ENCODE data around the gene RNASEH2B. TPM values are rescaled to one million over a fixed set of nuclear protein-coding genes. Genes with fewer than 3 reads are reported as not detected.

The RNASEH2B gene
- total RNA-seq, 4 donors from 2014 or later = 13.8 to 37.5 (median 19.0) TPM

DNA sequence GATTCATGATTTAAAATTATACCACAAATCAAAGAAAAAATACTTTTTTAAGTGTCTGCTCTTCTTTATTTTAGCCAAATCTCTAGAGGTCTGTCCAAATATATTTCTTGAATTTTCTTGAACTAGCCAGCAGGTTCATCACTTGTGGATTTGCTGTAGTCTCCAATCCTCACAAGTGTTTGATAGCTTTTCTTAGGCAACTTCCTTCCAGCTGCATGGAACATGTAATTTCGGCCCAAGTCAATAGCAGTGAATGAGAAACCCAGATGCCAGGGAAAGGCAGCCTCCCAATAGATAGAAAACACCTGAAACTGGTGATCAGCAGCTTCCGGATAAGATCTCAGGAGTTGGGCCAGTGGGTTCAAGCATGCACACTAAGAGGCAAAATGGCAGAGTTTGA lies 15.6 kb upstream of the RNASEH2B start:
- H3K4me3 ChIP-seq = no peak overlapping the region
- H3K9me3 ChIP-seq = no peaks in the 10 kb centered on the region
- H3K36me3 ChIP-seq = no peaks in the 10 kb centered on the region
- peak overlapping the region; percentile 31 to 59 (median 45) for H3K27ac ChIP-seq
- no peaks in the 10 kb centered on the region for H3K27me3 ChIP-seq
- no peak for TF ChIP-seq POLR2A (IDR thresholded peaks at IDR 0.05)
- TF ChIP-seq, protein P1, sequence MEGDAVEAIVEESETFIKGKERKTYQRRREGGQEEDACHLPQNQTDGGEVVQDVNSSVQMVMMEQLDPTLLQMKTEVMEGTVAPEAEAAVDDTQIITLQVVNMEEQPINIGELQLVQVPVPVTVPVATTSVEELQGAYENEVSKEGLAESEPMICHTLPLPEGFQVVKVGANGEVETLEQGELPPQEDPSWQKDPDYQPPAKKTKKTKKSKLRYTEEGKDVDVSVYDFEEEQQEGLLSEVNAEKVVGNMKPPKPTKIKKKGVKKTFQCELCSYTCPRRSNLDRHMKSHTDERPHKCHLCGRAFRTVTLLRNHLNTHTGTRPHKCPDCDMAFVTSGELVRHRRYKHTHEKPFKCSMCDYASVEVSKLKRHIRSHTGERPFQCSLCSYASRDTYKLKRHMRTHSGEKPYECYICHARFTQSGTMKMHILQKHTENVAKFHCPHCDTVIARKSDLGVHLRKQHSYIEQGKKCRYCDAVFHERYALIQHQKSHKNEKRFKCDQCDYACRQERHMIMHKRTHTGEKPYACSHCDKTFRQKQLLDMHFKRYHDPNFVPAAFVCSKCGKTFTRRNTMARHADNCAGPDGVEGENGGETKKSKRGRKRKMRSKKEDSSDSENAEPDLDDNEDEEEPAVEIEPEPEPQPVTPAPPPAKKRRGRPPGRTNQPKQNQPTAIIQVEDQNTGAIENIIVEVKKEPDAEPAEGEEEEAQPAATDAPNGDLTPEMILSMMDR (IDR thresholded peaks at IDR 0.05) = no peak
- no peak for TF ChIP-seq POLR2AphosphoS5 (IDR thresholded peaks at IDR 0.05)
- no peak for TF ChIP-seq EP300 (IDR thresholded peaks at IDR 0.05; ENCODE audit: low read depth)
- H3K4me1 ChIP-seq = peaks cover 0 to 3% (median 0%) of the 10 kb centered on the region in 4 donors
- in situ Hi-C loops (cut with MboI; ENCODE audit: low pct_ligation_motif_present in 1 of 4, low pct_unique_long_range_greater_than_20kb in 1 of 4, low sequenced_read_pairs in 3 of 4) = no loop called here
- DNase-seq = no peak
- WGBS, 2 donors (ENCODE audit: low coverage in 1 of 2) = 20 to 92% methylated on average over 1 to 2 of the region's 2 CpGs
- intact Hi-C loops (cut with DNase I; ENCODE audit: low total_unique reads) = no loop called here

DNA sequence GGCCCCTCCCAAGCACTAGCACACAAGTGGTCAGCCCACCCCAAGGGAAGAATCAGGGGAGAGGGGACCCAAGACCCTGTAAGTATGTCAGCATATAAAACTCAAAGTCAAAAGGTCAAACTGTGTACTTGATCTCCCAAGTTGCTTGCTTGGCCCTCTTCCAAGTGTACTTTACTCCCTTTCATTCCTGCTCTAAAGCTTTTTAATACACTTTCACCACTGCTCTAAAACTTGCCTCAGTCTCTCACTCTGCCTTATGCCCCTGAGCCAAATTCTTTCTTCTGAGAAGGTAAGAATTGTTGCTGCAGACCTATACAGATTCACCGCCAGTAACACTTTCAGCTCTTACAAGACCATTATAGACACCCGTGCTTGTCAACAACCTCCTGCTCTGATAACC lies 15.1 kb upstream of the RNASEH2B start:
- no peaks in the 10 kb centered on the region for H3K9me3 ChIP-seq
- in situ Hi-C loops (cut with MboI; ENCODE audit: low pct_ligation_motif_present in 1 of 4, low pct_unique_long_range_greater_than_20kb in 1 of 4, low sequenced_read_pairs in 3 of 4) = no loop called here
- peaks cover 0 to 3% (median 0%) of the 10 kb centered on the region in 4 donors for H3K4me1 ChIP-seq
- no peaks in the 10 kb centered on the region for H3K27me3 ChIP-seq
- no peak overlapping the region for H3K27ac ChIP-seq
- H3K4me3 ChIP-seq = no peak overlapping the region
- H3K36me3 ChIP-seq = no peaks in the 10 kb centered on the region
- intact Hi-C loops (cut with DNase I; ENCODE audit: low total_unique reads) = no loop called here
- DNase-seq = no peak
- TF ChIP-seq POLR2A (IDR thresholded peaks at IDR 0.05) (no peak), EP300 (IDR thresholded peaks at IDR 0.05; ENCODE audit: low read depth) (no peak), POLR2AphosphoS5 (IDR thresholded peaks at IDR 0.05) (no peak)
- TF ChIP-seq, protein P1 (IDR thresholded peaks at IDR 0.05) = no peak
- WGBS, 2 donors (ENCODE audit: low coverage in 1 of 2) = 95 to 98% methylated on average over 2 of the region's 2 CpGs

DNA sequence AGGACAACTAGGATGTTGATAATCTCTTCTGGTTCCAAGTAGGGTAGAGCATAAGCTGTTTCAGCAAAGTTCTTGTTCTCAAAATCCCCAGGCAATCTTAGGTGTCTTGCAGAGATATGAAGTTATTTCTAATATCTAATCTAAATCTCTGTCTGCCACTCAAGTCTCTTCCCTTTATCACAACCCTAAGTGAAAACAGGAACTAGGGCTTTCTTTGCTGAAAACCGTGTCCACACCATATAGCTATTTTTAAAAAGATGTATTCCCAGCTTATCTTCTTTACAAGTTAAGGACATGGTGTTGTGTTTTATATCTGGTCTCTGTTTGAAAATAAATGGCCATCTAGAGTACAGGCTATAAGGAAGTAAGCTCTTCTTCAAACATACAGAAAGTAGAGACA lies 11.3 kb upstream of the RNASEH2B start:
- DNase-seq = no peak
- TF ChIP-seq, protein P1 (IDR thresholded peaks at IDR 0.05) = no peak
- no peak for TF ChIP-seq EP300 (IDR thresholded peaks at IDR 0.05; ENCODE audit: low read depth)
- in situ Hi-C loops (cut with MboI; ENCODE audit: low pct_ligation_motif_present in 1 of 4, low pct_unique_long_range_greater_than_20kb in 1 of 4, low sequenced_read_pairs in 3 of 4) = no loop called here
- Histone ChIP-seq H3K4me3 (no peak overlapping the region), H3K9me3 (no peaks in the 10 kb centered on the region), H3K36me3 (no peaks in the 10 kb centered on the region), H3K27ac (no peak overlapping the region), H3K4me1 (peaks cover 0 to 1% (median 0%) of the 10 kb centered on the region in 4 donors), H3K27me3 (no peaks in the 10 kb centered on the region)
- WGBS, 2 donors (ENCODE audit: low coverage in 1 of 2) = 20 to 49% methylated on average over 1 of the region's 1 CpG
- intact Hi-C loops (cut with DNase I; ENCODE audit: low total_unique reads) = no loop called here

DNA sequence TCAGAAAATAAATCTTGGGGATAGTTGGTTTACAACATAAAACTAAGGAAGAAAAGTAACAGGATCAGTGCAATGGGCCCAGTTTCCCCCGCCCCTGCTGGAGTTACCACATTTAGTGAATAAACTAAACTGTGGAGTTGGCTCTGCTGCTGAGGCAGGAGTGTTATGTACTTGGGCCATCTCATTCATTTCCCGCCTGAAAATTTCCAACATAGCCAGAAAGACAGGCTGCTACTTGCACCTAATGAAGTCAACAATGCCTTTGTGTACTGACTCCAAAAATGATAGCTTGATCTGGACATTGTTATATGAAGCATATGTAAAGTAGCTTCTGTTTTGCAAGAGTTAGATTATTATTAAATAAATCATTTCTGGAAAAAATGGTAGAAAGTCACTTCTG lies 7.9 kb upstream of the RNASEH2B start:
- TF ChIP-seq EP300 (IDR thresholded peaks at IDR 0.05; ENCODE audit: low read depth) (no peak), POLR2AphosphoS5 (IDR thresholded peaks at IDR 0.05) (no peak), POLR2A (IDR thresholded peaks at IDR 0.05) (no peak)
- TF ChIP-seq, protein P1 (IDR thresholded peaks at IDR 0.05) = no peak
- no peaks in the 10 kb centered on the region for H3K27me3 ChIP-seq
- no peaks in the 10 kb centered on the region for H3K36me3 ChIP-seq
- 90 to 94% methylated on average over 2 of the region's 2 CpGs for whole genome bisulfite sequencing, 2 donors (ENCODE audit: low coverage in 1 of 2)
- intact Hi-C loops (cut with DNase I; ENCODE audit: low total_unique reads) = loop anchor here (10.0 kb wide), 1 partner anchor 817 kb away; no protein-coding TSS in a partner anchor
- no peak overlapping the region for H3K27ac ChIP-seq
- H3K4me1 ChIP-seq = no peaks in the 10 kb centered on the region
- in situ Hi-C loops (cut with MboI; ENCODE audit: low pct_ligation_motif_present in 1 of 4, low pct_unique_long_range_greater_than_20kb in 1 of 4, low sequenced_read_pairs in 3 of 4) = loop anchor here (25.0 kb wide), 4 partner anchors 364 to 914 kb away; partner anchors contain the start of gene TRIM13 (in 4 of the 4)
- H3K4me3 ChIP-seq = no peak overlapping the region
- no peaks in the 10 kb centered on the region for H3K9me3 ChIP-seq
- DNase-seq = no peak
